ENCODE data around the gene NADK2.
"Not testable (repeated sequence)": the region's sequence is repeated elsewhere in the genome, so short reads cannot be mapped to it uniquely, and the experiment has no call there.

The NADK2 gene

GRCh38 chr5:36205329-36205728, 36.4 kb downstream of the NADK2 start:
- no peak for DNase-seq

- DNase-seq: no peak
These were observed 39.2 kb downstream of the NADK2 start for GRCh38 chr5:36202521-36202961.

GRCh38 chr5:36200513-36200912, 41.2 kb downstream of the NADK2 start:
- DNase-seq: no peak

- DNase-seq: no peak
These were observed 42.1 kb downstream of the NADK2 start for GRCh38 chr5:36199620-36200019.

GRCh38 chr5:36198783-36199182, 42.9 kb downstream of the NADK2 start:
- DNase-seq: not testable (repeated sequence)

GRCh38 chr5:36198281-36198680, 43.4 kb downstream of the NADK2 start:
- no peak for DNase-seq

- DNase-seq: no peak
These were observed 48.0 kb downstream of the NADK2 start for GRCh38 chr5:36193746-36194145.

- not testable (repeated sequence) for DNase-seq
These were observed 57.3 kb downstream of the NADK2 start for GRCh38 chr5:36184408-36184807.

- DNase-seq: no peak
These were observed 60.0 kb downstream of the NADK2 start for GRCh38 chr5:36181774-36182173.

GRCh38 chr5:36180556-36181350, 61.0 kb downstream of the NADK2 start:
- DNase-seq: no peak

- no peak for DNase-seq
These were observed 61.8 kb downstream of the NADK2 start for GRCh38 chr5:36179950-36180349.

GRCh38 chr5:36178524-36178890, 63.2 kb downstream of the NADK2 start:
- DNase-seq: no peak

GRCh38 chr5:36177715-36178523, 63.8 kb downstream of the NADK2 start:
- DNase-seq: no peak

- no peak for DNase-seq
These were observed 64.6 kb downstream of the NADK2 start for GRCh38 chr5:36177154-36177553.

GRCh38 chr5:36175043-36175442, 66.7 kb downstream of the NADK2 start:
- DNase-seq: no peak

GRCh38 chr5:36174119-36174518, 67.6 kb downstream of the NADK2 start:
- DNase-seq: no peak

GRCh38 chr5:36173426-36173825, 68.3 kb downstream of the NADK2 start:
- DNase-seq: no peak

- DNase-seq: no peak
These were observed 69.1 kb downstream of the NADK2 start for GRCh38 chr5:36172599-36172998.

GRCh38 chr5:36170832-36171424, 70.8 kb downstream of the NADK2 start:
- no peak for DNase-seq

GRCh38 chr5:36168737-36169136, 73.0 kb downstream of the NADK2 start:
- no peak for DNase-seq

GRCh38 chr5:36164461-36164860, 77.3 kb downstream of the NADK2 start:
- no peak for DNase-seq

- no peak for DNase-seq
These were observed 78.8 kb downstream of the NADK2 start for GRCh38 chr5:36162810-36163486.

- no peak for DNase-seq
These were observed 80.4 kb downstream of the NADK2 start for GRCh38 chr5:36161361-36161760.

Data from MV-4-11 (cell line).